Adrenal gland (tissue), 12 donors: ENCODE data around the gene ERF. TPM values are rescaled to one million over a fixed set of nuclear protein-coding genes. Genes with fewer than 3 reads are reported as not detected.
A peak's percentile ranks its signal among the peaks of the same experiment; 100 is the strongest.

ENCODE experiments used
- DNase-seq, 7 donors: peaks; one replicate each; pipeline ENCODE4 v3.0.0-alpha.2; 2019 to 2020
- H3K27ac ChIP-seq, 5 donors: fragments of 200-600 bp; sonication (generic) in 4 of 5; 1 replicate in 3 of 5; 2 replicates in 2 of 5; pipeline versions ENCODE4 v1.5.1 to v1.8.0; 2016 to 2020; ENCODE audit warnings: mild to moderate bottlenecking in 1 of 5
- H3K27me3 ChIP-seq: fragments of 200-600 bp; 2 replicates; pipeline ENCODE4 v1.8.0; 2021
- H3K36me3 ChIP-seq, 2 donors: fragments of 200-600 bp; replicated peaks in 1 of 2; 1 replicate in 1 of 2; 2 replicates in 1 of 2; pipeline versions ENCODE4 v1.5.1 to v1.8.0; 2018 to 2022
- H3K4me1 ChIP-seq, 2 donors: fragments of 200-600 bp; replicated peaks in 1 of 2; 1 replicate in 1 of 2; 2 replicates in 1 of 2; pipeline versions ENCODE4 v1.5.1 to v1.8.0; 2018 to 2021
- H3K4me3 ChIP-seq, 4 donors: fragments of 200-600 bp; sonication (generic) in 3 of 4; one replicate each; pipeline ENCODE4 v1.5.1; 2016 to 2018
- H3K9me3 ChIP-seq, 3 donors: fragments of 200-600 bp; sonication (generic) in 1 of 3; replicated peaks in 1 of 3; 1 replicate in 2 of 3; 2 replicates in 1 of 3; pipeline versions ENCODE4 v1.5.1 to v1.8.0; 2016 to 2021
- CTCF ChIP-seq, 6 experiments: fragments of 450-650 bp in 4 of 6; fragments of 200-600 bp in 2 of 6; sonication (generic) in 1 of 6; IDR thresholded peaks; 1 replicate in 5 of 6; 2 replicates in 1 of 6; pipeline versions ENCODE4 v1.5.1 to v1.8.0; 2016 to 2021; ENCODE audit warnings: antibody characterized with exemption in 6 of 6, mild to moderate bottlenecking in 2 of 6, moderate library complexity in 1 of 6
- POLR2A ChIP-seq, 2 donors: fragments of 450-650 bp; IDR thresholded peaks; one replicate each; pipeline ENCODE4 v1.6.1; 2017; ENCODE audit warnings: antibody characterized with exemption in 2 of 2, mild to moderate bottlenecking in 2 of 2, moderate library complexity in 1 of 2
- WGBS, 4 donors: extraction: QIAGEN DNeasy Blood & Tissue Kit in 2 of 4; methylation state at CpG; one replicate each; pipeline versions ENCODE4 v1.1.5 to v1.1.7; 2013 to 2017; 5-methylcytosine and 5-hydroxymethylcytosine counted together
- intact Hi-C, 2 donors: fragments of 100-400 bp; cut with DNase I; formaldehyde crosslinking; loops; one replicate each; pipeline versions ENCODE4 v1.14.1 to v1.15.0; 2022 to 2023
- polyA plus RNA-seq, 3 donors: library from polyadenylated mRNA; stranded (reverse); fragments of 200-250 nt in 2 of 3; fragments of 350-450 nt in 1 of 3; fragmentation: Illumina TruSeq in 1 of 3; extraction: RNeasy Lipid Tissue Mini Kit (QIAGEN cat#74804) in 1 of 3; gene quantifications; one replicate each; pipeline ENCODE4 v1.2.3, GENCODE V29; 2013 to 2014
- total RNA-seq, 9 donors: library from RNA; depleted of rRNA in 4 of 9; stranded (reverse); fragments of >200 nt in 4 of 9; fragments of 120-200 nt in 1 of 9; fragmentation: NEBNext Ultra II Directional in 1 of 9; extraction: Animal tissue kit (Norgen Biotek cat#: 25700) in 1 of 9; gene quantifications; one replicate each; pipeline versions ENCODE4 v1.1.0 to v1.2.4, GENCODE V29; 2013 to 2023
- donor health status: healthy with polysubstance abuse.
- donor health status: Bipolar disorder and iron deficiency.
- donor health status: DM: yes; HTN: yes; CAD: no.
- donor health status: DM: no; HTN: no; CAD: no.
- donor health status: DM: no; HTN: no; CAD: no.
- donor health status: DM: yes; HTN: yes; CAD: no.

The ERF gene
- total and polyA plus RNA-seq, 12 donors = 11.4 to 147 (median 52.4) TPM

- H3K9me3 ChIP-seq = no peaks in the 10 kb centered on the region
- intact Hi-C loops = no loop called here
- DNase-seq = no peak
- TF ChIP-seq POLR2A (IDR thresholded peaks at IDR 0.05) = no peak
- TF ChIP-seq CTCF (IDR thresholded peaks at IDR 0.05) = no peak
- H3K4me3 ChIP-seq = no peak overlapping the region
- peak overlapping the region in 1 of 5 donors; percentile 30 for H3K27ac ChIP-seq
- peaks cover 0 to 30% of the 10 kb centered on the region in 2 donors for H3K36me3 ChIP-seq
- 65 to 76% (median 72%) methylated on average over 7 to 11 of the region's 11 CpGs for WGBS, 4 donors
- H3K4me1 ChIP-seq = peaks cover 12 to 59% of the 10 kb centered on the region in 2 donors
- no peaks in the 10 kb centered on the region for H3K27me3 ChIP-seq
Measured at GRCh38 chr19:42214810-42215485, 40.0 kb downstream of the ERF start.

DNA sequence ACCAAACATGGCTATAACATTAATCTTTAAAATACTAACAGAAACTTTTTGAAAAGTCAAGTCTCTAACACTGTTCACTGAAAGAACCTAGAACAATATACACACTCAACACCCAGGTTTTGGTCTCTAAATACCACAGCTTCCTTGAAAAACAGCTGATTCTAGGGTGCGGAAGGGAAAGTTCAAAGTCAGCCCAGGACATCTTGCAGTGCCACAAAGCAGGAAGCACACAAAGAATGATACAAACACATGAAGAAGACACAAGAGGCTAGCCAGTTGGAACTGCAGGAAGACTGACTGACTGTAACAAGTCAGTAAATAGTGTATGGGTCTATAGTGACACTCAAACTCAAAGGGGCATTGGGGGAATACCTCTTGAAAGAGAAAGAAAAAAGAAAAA is 42.0 kb downstream of the ERF start:
- no peak overlapping the region for H3K27ac ChIP-seq
- no peaks in the 10 kb centered on the region for H3K9me3 ChIP-seq
- H3K4me3 ChIP-seq = no peak overlapping the region
- intact Hi-C loops = no loop called here
- H3K27me3 ChIP-seq = no peaks in the 10 kb centered on the region
- H3K4me1 ChIP-seq = peaks cover 7 to 48% of the 10 kb centered on the region in 2 donors
- peak in 1 of 7 donors; percentile 10 for DNase-seq
- 74 to 86% (median 81%) methylated on average over 1 of the region's 1 CpG for WGBS, 4 donors
- H3K36me3 ChIP-seq = peaks cover 0 to 50% of the 10 kb centered on the region in 2 donors
- no peak for TF ChIP-seq CTCF (IDR thresholded peaks at IDR 0.05)
- TF ChIP-seq POLR2A (IDR thresholded peaks at IDR 0.05) = no peak

DNA sequence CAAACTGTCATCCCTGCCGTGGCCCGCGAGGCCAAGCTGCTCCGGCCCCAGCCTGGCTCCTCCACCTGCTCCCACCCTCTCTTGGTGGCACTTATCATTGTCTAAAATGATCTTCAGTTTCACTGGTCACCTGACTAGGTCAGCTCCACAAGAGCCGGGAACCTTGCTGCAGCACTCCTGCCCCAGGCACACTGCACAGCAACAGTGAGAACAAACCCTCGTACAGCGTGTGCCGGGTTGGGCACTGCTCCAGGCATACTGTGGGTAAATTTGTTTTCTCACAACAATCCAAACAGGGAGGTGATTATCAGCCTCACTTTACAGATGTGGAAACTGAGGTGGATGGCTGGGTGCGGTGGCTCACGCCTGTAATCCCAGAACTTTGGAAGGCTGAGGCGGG is 46.3 kb downstream of the ERF start:
- peak overlapping the region in 1 of 5 donors; percentile 64 for H3K27ac ChIP-seq
- intact Hi-C loops = no loop called here
- no peaks in the 10 kb centered on the region for H3K27me3 ChIP-seq
- no peak overlapping the region for H3K4me3 ChIP-seq
- peaks cover 0 to 82% of the 10 kb centered on the region in 2 donors for H3K36me3 ChIP-seq
- peaks cover 0 to 32% of the 10 kb centered on the region in 2 donors for H3K4me1 ChIP-seq
- 90 to 93% (median 91%) methylated on average over 8 to 11 of the region's 11 CpGs for WGBS, 4 donors
- DNase-seq = peak in 2 of 7 donors; percentile 10 to 82
- no peak for TF ChIP-seq POLR2A (IDR thresholded peaks at IDR 0.05)
- TF ChIP-seq CTCF (IDR thresholded peaks at IDR 0.05) = no peak
- no peaks in the 10 kb centered on the region for H3K9me3 ChIP-seq

GRCh38 chr19:42207767-42208271 is 47.1 kb downstream of the ERF start:
- H3K4me1 ChIP-seq = peaks cover 0 to 28% of the 10 kb centered on the region in 2 donors
- intact Hi-C loops = no loop called here
- H3K36me3 ChIP-seq = peaks cover 0 to 84% of the 10 kb centered on the region in 2 donors
- peak overlapping the region in 2 of 5 donors; percentile 40 to 64 for H3K27ac ChIP-seq
- H3K4me3 ChIP-seq = no peak overlapping the region
- peak in 1 of 7 donors; percentile 20 for DNase-seq
- no peaks in the 10 kb centered on the region for H3K27me3 ChIP-seq
- TF ChIP-seq POLR2A (IDR thresholded peaks at IDR 0.05) = no peak
- 56 to 70% (median 67%) methylated on average over 6 of the region's 6 CpGs for WGBS, 4 donors
- no peaks in the 10 kb centered on the region for H3K9me3 ChIP-seq
